B cell (primary cell): ENCODE results near the gene OFD1. TPM values are rescaled to one million over a fixed set of nuclear protein-coding genes. Genes with fewer than 3 reads are reported as not detected.
A peak's percentile ranks its signal among the peaks of the same experiment; 100 is the strongest.

ENCODE experiments used
- ATAC-seq: fragments of 200-7000 bp; cut with Tn5 transposase; one replicate; pipeline ENCODE4 v1.10.0; 2021; ENCODE audit warnings: low read depth, mild to moderate bottlenecking, moderate number of reproducible peaks, moderate library complexity
- CTCF ChIA-PET: fragments of 350-600 bp; sonication (Branson Sonifier 250); formaldehyde crosslinking; loops from one replicate; lab custom pipeline; 2021; ENCODE audit warnings: antibody characterized with exemption, inconsistent platforms; lab: Charles Lee
- POLR2A ChIA-PET: fragments of 350-600 bp; sonication (Branson Sonifier 250); formaldehyde crosslinking; loops from one replicate; lab custom pipeline; 2021; ENCODE audit warnings: antibody characterized with exemption; lab: Charles Lee
- DNase-seq: peaks from one replicate; pipeline ENCODE4 v3.0.0; 2013
- H2AFZ ChIP-seq: 2 replicates; pipeline ENCODE4 v1.6.1; 2012; ENCODE audit warnings: mild to moderate bottlenecking, low read depth, low read length; ENCODE audit not compliant: insufficient read depth, poor library complexity, severe bottlenecking
- H3K27ac ChIP-seq, 2 donors: 1 replicate in 1 of 2; 2 replicates in 1 of 2; pipeline ENCODE4 v1.5.1; 2012 to 2013; ENCODE audit warnings: low read length in 2 of 2, mild to moderate bottlenecking in 2 of 2, moderate library complexity in 1 of 2
- H3K27me3 ChIP-seq, 4 experiments: fragments of 200-600 bp in 1 of 4; sonication (generic) in 1 of 4; replicated peaks in 1 of 4; 1 replicate in 2 of 4; 2 replicates in 2 of 4; pipeline versions ENCODE4 v1.6.1 to v1.7.0; 2013 to 2016; ENCODE audit warnings: low read length in 3 of 4, mild to moderate bottlenecking in 2 of 4, mixed read lengths in 1 of 4, moderate library complexity in 1 of 4; ENCODE audit not compliant: insufficient read depth in 4 of 4, control insufficient read depth in 3 of 4; ENCODE audit errors: control extremely low read depth in 1 of 4
- H3K36me3 ChIP-seq, 2 experiments: replicated peaks in 1 of 2; 1 replicate in 1 of 2; 2 replicates in 1 of 2; pipeline versions ENCODE4 v1.6.1 to v1.7.1; 2013; ENCODE audit warnings: low read length in 1 of 2; ENCODE audit not compliant: insufficient read depth in 2 of 2, control insufficient read depth in 1 of 2; ENCODE audit errors: control extremely low read depth in 1 of 2, extremely low read depth in 1 of 2
- H3K4me1 ChIP-seq, 2 donors: fragments of 200-600 bp in 1 of 2; sonication (generic) in 1 of 2; 1 replicate in 1 of 2; 2 replicates in 1 of 2; pipeline versions ENCODE4 v1.5.1 to v1.6.1; 2013 to 2017; ENCODE audit warnings: low read length in 2 of 2; ENCODE audit not compliant: control insufficient read depth in 2 of 2, insufficient read depth in 2 of 2
- H3K4me2 ChIP-seq: replicated peaks from 2 replicates; pipeline ENCODE3; 2012; ENCODE audit warnings: mild to moderate bottlenecking, low read depth, low read length; ENCODE audit not compliant: poor library complexity, severe bottlenecking
- H3K4me3 ChIP-seq, 5 experiments: fragments of 200-600 bp in 1 of 5; sonication (generic) in 1 of 5; 1 replicate in 3 of 5; 2 replicates in 2 of 5; pipeline versions ENCODE4 v1.5.1 to v1.7.0; 2011 to 2016; ENCODE audit warnings: low read length in 4 of 5, mild to moderate bottlenecking in 4 of 5, low read depth in 2 of 5, control low read depth in 1 of 5, moderate library complexity in 1 of 5; ENCODE audit not compliant: insufficient read depth in 1 of 5; ENCODE audit errors: control extremely low read depth in 1 of 5, extremely low read depth in 1 of 5
- H3K79me2 ChIP-seq: fragments of 200-600 bp; sonication (generic); one replicate; pipeline ENCODE4 v1.6.0; 2016; ENCODE audit warnings: low read length; ENCODE audit not compliant: control insufficient read depth, insufficient read depth
- H3K9ac ChIP-seq: fragments of 200-600 bp; sonication (generic); 2 replicates; pipeline ENCODE4 v1.6.1; 2017; ENCODE audit warnings: mild to moderate bottlenecking, low read length, moderate library complexity
- H3K9me3 ChIP-seq, 3 donors: one replicate each; pipeline versions ENCODE4 v1.6.1 to v1.7.1; 2013; ENCODE audit warnings: low read length in 2 of 3; ENCODE audit not compliant: control insufficient read depth in 2 of 3, insufficient read depth in 1 of 3; ENCODE audit errors: control extremely low read depth in 1 of 3
- H4K20me1 ChIP-seq: 2 replicates; pipeline ENCODE4 v1.6.0; 2012; ENCODE audit warnings: mild to moderate bottlenecking, low read length; ENCODE audit not compliant: insufficient read depth, control insufficient read depth, poor library complexity, severe bottlenecking
- H3K27ac Mint-ChIP-seq: one replicate; pipeline ENCODE4 v1.8.0; 2021; ENCODE audit warnings: mixed read lengths
- H3K27me3 Mint-ChIP-seq: one replicate; pipeline ENCODE4 v1.8.0; 2021; ENCODE audit warnings: mixed read lengths
- H3K4me1 Mint-ChIP-seq: one replicate; pipeline ENCODE4 v1.8.0; 2021; ENCODE audit warnings: mixed read lengths
- H3K4me3 Mint-ChIP-seq: one replicate; pipeline ENCODE4 v1.8.0; 2021; ENCODE audit warnings: mixed read lengths
- H3K9me3 Mint-ChIP-seq: one replicate; pipeline ENCODE4 v1.8.0; 2022; ENCODE audit warnings: mixed read lengths; ENCODE audit not compliant: insufficient read depth
- CTCF ChIP-seq: fragments of 200-600 bp; IDR thresholded peaks from one replicate; pipeline ENCODE4 v1.8.0; 2022; ENCODE audit warnings: antibody characterized with exemption, mild to moderate bottlenecking
- EZH2 ChIP-seq: IDR thresholded peaks from 2 replicates; pipeline ENCODE4 v1.6.1; 2012; ENCODE audit warnings: borderline replicate concordance, low read depth, mild to moderate bottlenecking, moderate library complexity, low read length; ENCODE audit not compliant: insufficient read depth, poor library complexity, severe bottlenecking
- WGBS: methylation state at CpG from one replicate; pipeline ENCODE4 v1.1.5; 2013; ENCODE audit warnings: missing lambda C conversion rate; ENCODE audit not compliant: insufficient coverage; 5-methylcytosine and 5-hydroxymethylcytosine counted together
- intact Hi-C: fragments of 100-400 bp; cut with micrococcal nuclease; formaldehyde crosslinking; loops from one replicate; pipeline ENCODE4 v1.10.0; 2022
- polyA plus RNA-seq: library from polyadenylated mRNA; depleted of rRNA; stranded (reverse); fragments of >200 nt; gene quantifications from 2 replicates; pipeline ENCODE4 v1.2.3, GENCODE V29; 2012
- total RNA-seq, 2 donors: library from RNA; stranded (reverse); fragments of 120-200 nt in 1 of 2; gene quantifications; 1 replicate in 1 of 2; 2 replicates in 1 of 2; pipeline versions ENCODE4 v1.2.3 to v1.2.4, GENCODE V29; 2013 to 2022

OFD1 gene
- total and polyA plus RNA-seq, 2 donors (not counting 1 experiment from before 2014, with no cell fraction given) = 40.6 to 84.9 TPM

- Histone ChIP-seq H3K9ac (peak overlapping the region; percentile 44), H3K4me3 (peak overlapping the region in 4 of 5 experiments; percentile 14 to 58 (median 32)), H4K20me1 (no peaks in the 10 kb centered on the region), H3K27ac (peak overlapping the region; percentile 87 to 91), H3K36me3 (peaks cover 0 to 40% of the 10 kb centered on the region in 2 experiments), H3K4me1 (peaks cover 25 to 28% of the 10 kb centered on the region in 2 donors), H3K27me3 (no peaks in the 10 kb centered on the region), H3K79me2 (peaks cover 63% of the 10 kb centered on the region), H3K9me3 (no peaks in the 10 kb centered on the region), H2AFZ (peak overlapping the region; percentile 43), H3K4me2 (peak overlapping the region; percentile 63)
- peak overlapping the region; percentile 96 for H3K27ac Mint-ChIP-seq
- H3K4me3 Mint-ChIP-seq = peak overlapping the region; percentile 88
- intact Hi-C loops = loop anchor here (1.0 to 2.0 kb wide), 3 partner anchors 8 to 90 kb away; partner anchors contain the start of genes OFD1, TCEANC and TRAPPC2
- 19% methylated on average over 3 of the region's 13 CpGs for WGBS
- peak; percentile 90 for ATAC-seq
- H3K4me1 Mint-ChIP-seq = peaks cover 33% of the 10 kb centered on the region
- no peaks in the 10 kb centered on the region for H3K9me3 Mint-ChIP-seq
- no peak for TF ChIP-seq CTCF
- CTCF ChIA-PET = interaction anchor here (1.1 to 1.2 kb wide), 3 partner anchors 8 to 84 kb away, joined by 3 to 4 read pairs (median 4); partner anchors contain the start of genes OFD1 and TRAPPC2
- POLR2A ChIA-PET = interaction anchor here (1.9 kb wide), 1 partner anchor 8 kb away, joined by 8 read pairs; the partner anchor contains the start of genes OFD1 and TRAPPC2
- DNase-seq = peak; percentile 84
- H3K27me3 Mint-ChIP-seq = no peaks in the 10 kb centered on the region
These were observed 8.0 kb downstream of the OFD1 start for GRCh38 chrX:13742397-13743176.

- Histone ChIP-seq H3K4me2 (no peak overlapping the region), H3K4me1 (peaks cover 26 to 27% of the 10 kb centered on the region in 2 donors), H3K9me3 (no peaks in the 10 kb centered on the region), H3K9ac (no peak overlapping the region), H3K27me3 (no peaks in the 10 kb centered on the region), H3K4me3 (no peak overlapping the region), H3K27ac (no peak overlapping the region), H3K79me2 (peaks cover 15% of the 10 kb centered on the region), H2AFZ (no peak overlapping the region), H3K36me3 (peaks cover 0 to 49% of the 10 kb centered on the region in 2 experiments), H4K20me1 (no peaks in the 10 kb centered on the region)
- Mint-ChIP-seq H3K27me3 (no peaks in the 10 kb centered on the region), H3K9me3 (no peaks in the 10 kb centered on the region), H3K4me1 (peaks cover 44% of the 10 kb centered on the region), H3K27ac (peak overlapping the region; percentile 53), H3K4me3 (no peak overlapping the region)
- DNase-seq = peak; percentile 56
- ChIA-PET POLR2A (interaction anchor here (1.1 kb wide), 1 partner anchor 89 kb away, joined by 3 read pairs; no protein-coding TSS in a partner anchor), CTCF (interaction anchor here (0.9 to 3.4 kb wide), 8 partner anchors 9 to 284 kb away, joined by 3 to 10 read pairs (median 3); no protein-coding TSS in a partner anchor)
- TF ChIP-seq EZH2 (no peak), CTCF (peak; percentile 18)
- intact Hi-C loops = loop anchor here (2.0 kb wide), 1 partner anchor 13 kb away; the partner anchor contains the start of genes OFD1 and TRAPPC2
- peak; percentile 53 for ATAC-seq
- no CpG with 5 or more reads among the region's 2 CpGs for WGBS
These were observed 13.3 kb downstream of the OFD1 start for GRCh38 chrX:13747836-13748235.
